Measurements from ENCODE around the gene SLC18B1. TPM values are rescaled to one million over a fixed set of nuclear protein-coding genes. Genes with fewer than 3 reads are reported as not detected.

Gene SLC18B1
- 3.1 and 3.6 TPM in 2 replicates for total RNA-seq

DNA sequence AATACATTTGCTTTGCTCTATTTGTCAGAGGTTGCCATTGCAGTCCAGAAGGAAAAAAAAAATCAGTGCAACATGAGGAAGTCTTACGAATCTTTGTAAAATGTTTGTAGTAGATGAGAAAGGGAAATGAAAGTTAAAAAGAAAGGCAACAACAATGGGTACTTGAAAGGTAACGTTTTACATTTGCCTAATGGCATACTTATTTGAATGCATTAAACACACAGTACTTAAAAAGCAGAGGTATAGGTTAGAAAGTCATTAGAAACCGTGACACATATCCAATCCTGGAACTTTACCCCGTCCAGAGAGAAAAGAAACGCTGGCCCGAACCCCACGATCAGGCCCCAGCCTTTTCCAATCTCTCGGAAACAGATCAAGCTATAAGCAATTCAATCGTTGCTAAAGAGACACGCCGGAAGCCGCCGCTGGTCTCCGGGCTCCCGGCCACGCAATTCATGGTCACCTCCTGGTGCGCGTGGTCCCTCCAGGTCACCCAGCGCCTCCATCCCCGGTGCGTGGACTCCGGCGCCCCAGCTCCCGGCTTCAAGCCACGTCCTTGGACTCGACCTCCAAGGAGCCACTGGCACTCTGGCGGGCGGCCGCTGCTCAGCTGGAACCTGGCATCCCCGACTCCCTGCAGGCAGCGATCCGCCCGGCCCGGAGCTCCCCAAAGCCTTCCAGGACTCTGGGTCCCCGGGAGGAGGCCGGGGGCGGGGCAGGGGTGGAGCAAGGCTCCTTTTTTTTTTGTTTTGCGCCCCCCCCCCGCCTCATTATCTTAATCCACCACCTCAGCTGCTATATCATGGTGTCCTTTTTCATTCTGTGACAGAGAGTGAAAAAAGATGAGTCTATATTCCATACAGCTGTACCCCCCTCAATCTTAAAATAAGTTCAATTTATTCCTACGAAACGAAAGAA lies at the start of gene SLC18B1:
SLC18B1 (minus strand) TSS at position 687 of the 918 bp plus-strand sequence; CDS start at position 506, 181 bp downstream.

Small RNA genes within 50 kb of the gene (small RNA-seq; reads per million reads assigned to genes)
- gene SNORA33 (ENCODE audit: low replicate concordance) (522 reads per million, percentile 99 among the genes with 10 or more reads in this experiment), gene SNORD100 (ENCODE audit: low replicate concordance) (70.6 reads per million, percentile 98 among the genes with 10 or more reads in this experiment), gene SNORD101 (ENCODE audit: low replicate concordance) (3,860 reads per million, percentile 100 among the genes with 10 or more reads in this experiment)

Other genes starting within 250 kb of the SLC18B1 start
- gene TAAR8, start 246.0 kb downstream of the SLC18B1 start, total RNA-seq, result not detected in 2 replicates
- gene TAAR6, start 228.3 kb downstream of the SLC18B1 start, total RNA-seq, result not detected in 2 replicates
- not detected in 2 replicates for gene TAAR5, start 208.9 kb downstream of the SLC18B1 start, total RNA-seq
- not detected in 2 replicates for gene TAAR2, start 174.4 kb downstream of the SLC18B1 start, total RNA-seq
- not detected in 2 replicates for gene TAAR1, start 139.5 kb downstream of the SLC18B1 start, total RNA-seq
- gene VNN1, start 84.6 kb downstream of the SLC18B1 start, total RNA-seq, result 0.57 and 0.88 TPM in 2 replicates
- 0.14 TPM in 1 of 2 replicates, not detected in the other for gene VNN2, start 40.7 kb downstream of the SLC18B1 start, total RNA-seq
- 498 and 981 TPM in 2 replicates for gene RPS12, start 15.9 kb upstream of the SLC18B1 start, total RNA-seq

All from placental pericyte (primary cell).